Measurements from ENCODE around the gene ILDR1. TPM values are rescaled to one million over a fixed set of nuclear protein-coding genes. Genes with fewer than 3 reads are reported as not detected.

The ILDR1 gene
- total and polyA plus RNA-seq, 5 experiments from 2014 or later, result not detected

- H3K4me3 Mint-ChIP-seq, result no peak overlapping the region
- peaks cover 2 to 16% (median 13%) of the 10 kb centered on the region in 5 donors for H3K27me3 Mint-ChIP-seq
- H3K9me3 Mint-ChIP-seq, result no peaks in the 10 kb centered on the region
- POLR2A ChIA-PET, result no interaction called here
- no peaks in the 10 kb centered on the region for H3K36me3 Mint-ChIP-seq
- peaks cover 8 to 66% (median 9%) of the 10 kb centered on the region in 4 donors for H3K4me1 Mint-ChIP-seq
- ATAC-seq (no peak), DNase-seq (no peak)
- H3K27ac Mint-ChIP-seq, result peak overlapping the region in 1 of 10 donors; percentile 47
Observed at GRCh38 chr3:121998611-121999473, 23.2 kb downstream of the ILDR1 start.

- no peak overlapping the region for H3K4me3 Mint-ChIP-seq
- DNase-seq (no peak), ATAC-seq (no peak)
- POLR2A ChIA-PET, result no interaction called here
- no peaks in the 10 kb centered on the region for H3K9me3 Mint-ChIP-seq
- H3K4me1 Mint-ChIP-seq, result peaks cover 8 to 60% (median 9%) of the 10 kb centered on the region in 4 donors
- H3K27ac Mint-ChIP-seq, result peak overlapping the region in 1 of 10 donors; percentile 47
- H3K36me3 Mint-ChIP-seq, result no peaks in the 10 kb centered on the region
- H3K27me3 Mint-ChIP-seq, result peaks cover 2 to 13% (median 9%) of the 10 kb centered on the region in 5 donors
Observed at GRCh38 chr3:121998030-121998580, 23.9 kb downstream of the ILDR1 start.

- Mint-ChIP-seq H3K4me3 (no peak overlapping the region), H3K36me3 (no peaks in the 10 kb centered on the region), H3K9me3 (no peaks in the 10 kb centered on the region), H3K27me3 (peaks cover 0 to 9% (median 2%) of the 10 kb centered on the region in 5 donors), H3K4me1 (peaks cover 8 to 59% (median 9%) of the 10 kb centered on the region in 4 donors), H3K27ac (peak overlapping the region in 1 of 10 donors; percentile 22)
- no peak for ATAC-seq
- POLR2A ChIA-PET, result no interaction called here
- no peak for DNase-seq
Observed at GRCh38 chr3:121997372-121997771, 24.7 kb downstream of the ILDR1 start.

- peaks cover 0 to 7% (median 0%) of the 10 kb centered on the region in 5 donors for H3K27me3 Mint-ChIP-seq
- H3K4me1 Mint-ChIP-seq, result peaks cover 8 to 58% (median 9%) of the 10 kb centered on the region in 4 donors
- DNase-seq (no peak), ATAC-seq (no peak)
- no peak overlapping the region for H3K4me3 Mint-ChIP-seq
- H3K36me3 Mint-ChIP-seq, result no peaks in the 10 kb centered on the region
- peak overlapping the region in 2 of 10 donors; percentile 29 to 37 for H3K27ac Mint-ChIP-seq
- POLR2A ChIA-PET, result no interaction called here
- no peaks in the 10 kb centered on the region for H3K9me3 Mint-ChIP-seq
Observed at GRCh38 chr3:121996441-121996840, 25.6 kb downstream of the ILDR1 start.

GRCh38 chr3:121995161-121996137, 26.6 kb downstream of the ILDR1 start:
- peak overlapping the region in 1 of 10 donors; percentile 30 for H3K4me3 Mint-ChIP-seq
- DNase-seq (peak in 6 of 10 donors; percentile 10 to 65 (median 20)), ATAC-seq (peak; percentile 56)
- H3K27me3 Mint-ChIP-seq, result peaks cover 0 to 4% (median 0%) of the 10 kb centered on the region in 5 donors
- peak overlapping the region in 5 of 10 donors; percentile 2 to 40 (median 37) for H3K27ac Mint-ChIP-seq
- POLR2A ChIA-PET, result no interaction called here
- no peaks in the 10 kb centered on the region for H3K36me3 Mint-ChIP-seq
- peaks cover 8 to 63% (median 9%) of the 10 kb centered on the region in 4 donors for H3K4me1 Mint-ChIP-seq
- H3K9me3 Mint-ChIP-seq, result no peaks in the 10 kb centered on the region

- Mint-ChIP-seq H3K36me3 (no peaks in the 10 kb centered on the region), H3K9me3 (no peaks in the 10 kb centered on the region), H3K27ac (peak overlapping the region in 2 of 10 donors; percentile 2 to 57), H3K4me3 (no peak overlapping the region), H3K27me3 (peaks cover 0 to 4% (median 0%) of the 10 kb centered on the region in 5 donors), H3K4me1 (peaks cover 8 to 69% (median 9%) of the 10 kb centered on the region in 4 donors)
- no peak for ATAC-seq
- POLR2A ChIA-PET, result no interaction called here
- no peak for DNase-seq
Observed at GRCh38 chr3:121994551-121994950, 27.5 kb downstream of the ILDR1 start.

- H3K36me3 Mint-ChIP-seq, result no peaks in the 10 kb centered on the region
- H3K27me3 Mint-ChIP-seq, result peaks cover 0 to 8% (median 2%) of the 10 kb centered on the region in 5 donors
- peak overlapping the region in 1 of 10 donors; percentile 58 for H3K27ac Mint-ChIP-seq
- H3K4me3 Mint-ChIP-seq, result no peak overlapping the region
- peaks cover 8 to 57% (median 9%) of the 10 kb centered on the region in 4 donors for H3K4me1 Mint-ChIP-seq
- POLR2A ChIA-PET, result no interaction called here
- H3K9me3 Mint-ChIP-seq, result no peaks in the 10 kb centered on the region
- no peak for DNase-seq
- no peak for ATAC-seq
Observed at GRCh38 chr3:121992601-121993560, 29.2 kb downstream of the ILDR1 start.

GRCh38 chr3:121989943-121990342, 32.1 kb downstream of the ILDR1 start:
- peak overlapping the region in 1 of 10 donors; percentile 78 for H3K27ac Mint-ChIP-seq
- POLR2A ChIA-PET, result interaction anchor here (1.0 kb wide), 1 partner anchor 12 kb away, joined by 3 read pairs; no protein-coding TSS in a partner anchor
- H3K27me3 Mint-ChIP-seq, result peaks cover 0 to 5% (median 3%) of the 10 kb centered on the region in 5 donors
- H3K4me1 Mint-ChIP-seq, result peaks cover 0 to 32% (median 0%) of the 10 kb centered on the region in 4 donors
- DNase-seq (no peak), ATAC-seq (no peak)
- peaks cover 0 to 7% (median 3%) of the 10 kb centered on the region in 9 donors for H3K9me3 Mint-ChIP-seq
- peaks cover 0 to 5% (median 4%) of the 10 kb centered on the region in 3 donors for H3K36me3 Mint-ChIP-seq
- H3K4me3 Mint-ChIP-seq, result no peak overlapping the region

- Mint-ChIP-seq H3K36me3 (peaks cover 0 to 21% (median 16%) of the 10 kb centered on the region in 3 donors), H3K27me3 (peaks cover 0 to 5% (median 3%) of the 10 kb centered on the region in 5 donors), H3K4me3 (no peak overlapping the region), H3K4me1 (peaks cover 0 to 19% (median 0%) of the 10 kb centered on the region in 4 donors), H3K9me3 (peaks cover 4 to 25% (median 14%) of the 10 kb centered on the region in 9 donors), H3K27ac (no peak overlapping the region)
- ATAC-seq (no peak), DNase-seq (no peak)
- POLR2A ChIA-PET, result no interaction called here
Observed at GRCh38 chr3:121988146-121988545, 33.9 kb downstream of the ILDR1 start.

GRCh38 chr3:121985846-121986245, 36.2 kb downstream of the ILDR1 start:
- H3K27me3 Mint-ChIP-seq, result peaks cover 0 to 5% (median 3%) of the 10 kb centered on the region in 5 donors
- peaks cover 0 to 11% (median 5%) of the 10 kb centered on the region in 4 donors for H3K4me1 Mint-ChIP-seq
- POLR2A ChIA-PET, result no interaction called here

GRCh38 chr3:121981473-121981872, 40.6 kb downstream of the ILDR1 start:
- H3K36me3 Mint-ChIP-seq, result peaks cover 0 to 41% (median 19%) of the 10 kb centered on the region in 3 donors
- peaks cover 4 to 45% (median 26%) of the 10 kb centered on the region in 9 donors for H3K9me3 Mint-ChIP-seq
- no peak overlapping the region for H3K27ac Mint-ChIP-seq
- H3K27me3 Mint-ChIP-seq, result peaks cover 0 to 2% (median 0%) of the 10 kb centered on the region in 5 donors
- POLR2A ChIA-PET, result no interaction called here
- DNase-seq (no peak), ATAC-seq (no peak)
- no peak overlapping the region for H3K4me3 Mint-ChIP-seq
- peaks cover 0 to 11% (median 5%) of the 10 kb centered on the region in 4 donors for H3K4me1 Mint-ChIP-seq

More at GRCh38 chr3:121985846-121986245, 36.2 kb downstream of the ILDR1 start:
- DNase-seq (no peak), ATAC-seq (no peak)
- peaks cover 0 to 22% (median 19%) of the 10 kb centered on the region in 3 donors for H3K36me3 Mint-ChIP-seq
- no peak overlapping the region for H3K27ac Mint-ChIP-seq
- peaks cover 4 to 32% (median 19%) of the 10 kb centered on the region in 9 donors for H3K9me3 Mint-ChIP-seq
- H3K4me3 Mint-ChIP-seq, result no peak overlapping the region

All from naive thymus-derived CD8-positive, alpha-beta T cell (primary cell).